Chondrocyte (in vitro differentiated cells): Measurements from ENCODE around the gene MTMR2. TPM values are rescaled to one million over a fixed set of nuclear protein-coding genes. Genes with fewer than 3 reads are reported as not detected.

Experiments
- DNase-seq: peaks from one replicate; pipeline ENCODE4 v3.0.0; 2021; ENCODE audit warnings: mixed read lengths, low spot score
- H3K27ac Mint-ChIP-seq: one replicate; pipeline ENCODE4 v1.8.0; 2021; ENCODE audit warnings: mild to moderate bottlenecking, moderate library complexity, mixed read lengths; ENCODE audit not compliant: unreplicated experiment
- H3K27me3 Mint-ChIP-seq: 2 replicates; pipeline ENCODE4 v1.8.0; 2021; ENCODE audit warnings: low read depth, mixed read lengths
- H3K36me3 Mint-ChIP-seq: 2 replicates; pipeline ENCODE4 v1.8.0; 2021; ENCODE audit warnings: low read depth, mixed read lengths
- H3K4me1 Mint-ChIP-seq: 2 replicates; pipeline ENCODE4 v1.8.0; 2021; ENCODE audit warnings: low read depth, mild to moderate bottlenecking, mixed read lengths
- H3K4me3 Mint-ChIP-seq: one replicate; pipeline ENCODE4 v1.8.0; 2021; ENCODE audit warnings: mild to moderate bottlenecking, moderate library complexity, mixed read lengths; ENCODE audit not compliant: unreplicated experiment
- H3K9me3 Mint-ChIP-seq: 2 replicates; pipeline ENCODE4 v1.8.0; 2021; ENCODE audit warnings: low read depth, mixed read lengths
- total RNA-seq: library from RNA; stranded (reverse); gene quantifications from 3 replicates; pipeline ENCODE4 v1.2.1, GENCODE V29; 2021
- TF ChIP-seq, protein P1 (sequence below): fragments of 200-600 bp; sonication (generic); IDR thresholded peaks from 2 replicates; pipeline ENCODE4 v1.5.0; 2021; ENCODE audit warnings: antibody characterized with exemption, mild to moderate bottlenecking, moderate library complexity

Gene MTMR2
- total RNA-seq, 1 donor from 2014 or later, result 52.1 TPM

DNA sequence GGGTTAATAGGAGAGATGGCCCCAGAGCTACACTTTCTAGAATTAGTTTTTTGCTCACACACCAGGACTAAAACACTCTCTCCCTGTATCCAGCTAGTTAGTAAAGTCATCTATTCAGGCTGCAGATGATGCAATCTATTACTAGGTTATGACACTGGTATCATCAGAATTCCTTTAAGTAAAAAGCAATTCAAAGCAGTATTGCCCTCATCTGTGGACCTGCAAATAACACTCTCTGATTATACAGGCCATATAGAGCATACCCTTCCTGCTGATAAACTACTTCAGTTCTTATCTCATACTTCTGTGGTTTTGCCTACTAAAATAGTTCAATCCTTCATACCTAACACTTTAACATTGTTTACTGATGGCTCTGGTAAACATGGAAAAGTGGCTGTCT, 13.5 kb upstream of the MTMR2 start:
- H3K4me3 Mint-ChIP-seq, result no peak overlapping the region
- H3K27ac Mint-ChIP-seq, result no peak overlapping the region
- H3K36me3 Mint-ChIP-seq, result peaks cover 1% of the 10 kb centered on the region
- TF ChIP-seq, protein P1, sequence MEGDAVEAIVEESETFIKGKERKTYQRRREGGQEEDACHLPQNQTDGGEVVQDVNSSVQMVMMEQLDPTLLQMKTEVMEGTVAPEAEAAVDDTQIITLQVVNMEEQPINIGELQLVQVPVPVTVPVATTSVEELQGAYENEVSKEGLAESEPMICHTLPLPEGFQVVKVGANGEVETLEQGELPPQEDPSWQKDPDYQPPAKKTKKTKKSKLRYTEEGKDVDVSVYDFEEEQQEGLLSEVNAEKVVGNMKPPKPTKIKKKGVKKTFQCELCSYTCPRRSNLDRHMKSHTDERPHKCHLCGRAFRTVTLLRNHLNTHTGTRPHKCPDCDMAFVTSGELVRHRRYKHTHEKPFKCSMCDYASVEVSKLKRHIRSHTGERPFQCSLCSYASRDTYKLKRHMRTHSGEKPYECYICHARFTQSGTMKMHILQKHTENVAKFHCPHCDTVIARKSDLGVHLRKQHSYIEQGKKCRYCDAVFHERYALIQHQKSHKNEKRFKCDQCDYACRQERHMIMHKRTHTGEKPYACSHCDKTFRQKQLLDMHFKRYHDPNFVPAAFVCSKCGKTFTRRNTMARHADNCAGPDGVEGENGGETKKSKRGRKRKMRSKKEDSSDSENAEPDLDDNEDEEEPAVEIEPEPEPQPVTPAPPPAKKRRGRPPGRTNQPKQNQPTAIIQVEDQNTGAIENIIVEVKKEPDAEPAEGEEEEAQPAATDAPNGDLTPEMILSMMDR, result no peak
- H3K9me3 Mint-ChIP-seq, result peaks cover 12% of the 10 kb centered on the region
- H3K4me1 Mint-ChIP-seq, result no peaks in the 10 kb centered on the region
- DNase-seq, result no peak
- no peaks in the 10 kb centered on the region for H3K27me3 Mint-ChIP-seq

DNA sequence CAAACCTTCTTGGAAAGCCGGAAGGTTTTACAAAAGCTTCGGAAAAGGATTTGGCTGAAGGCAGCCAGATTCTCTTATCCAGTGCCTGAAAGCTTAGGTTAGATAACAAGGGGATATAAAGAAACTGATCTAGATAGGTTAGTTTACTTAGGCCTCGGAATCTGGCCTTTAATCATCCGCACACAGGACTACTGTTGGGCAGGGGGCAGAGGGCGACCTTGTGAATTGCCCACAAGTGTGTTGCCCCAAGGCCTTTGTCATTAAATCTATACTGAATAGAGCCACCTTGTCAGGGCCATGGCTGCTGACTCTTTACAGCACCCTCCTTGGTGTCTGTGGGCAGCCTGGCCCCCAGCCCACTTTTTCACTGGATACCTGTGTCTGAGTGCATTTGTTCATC, 9.7 kb upstream of the MTMR2 start:
- H3K27ac Mint-ChIP-seq, result no peak overlapping the region
- H3K4me1 Mint-ChIP-seq, result no peaks in the 10 kb centered on the region
- H3K4me3 Mint-ChIP-seq, result no peak overlapping the region
- TF ChIP-seq, protein P1, result no peak
- H3K36me3 Mint-ChIP-seq, result peaks cover 7% of the 10 kb centered on the region
- no peak for DNase-seq
- H3K9me3 Mint-ChIP-seq, result peaks cover 21% of the 10 kb centered on the region
- H3K27me3 Mint-ChIP-seq, result no peaks in the 10 kb centered on the region

DNA sequence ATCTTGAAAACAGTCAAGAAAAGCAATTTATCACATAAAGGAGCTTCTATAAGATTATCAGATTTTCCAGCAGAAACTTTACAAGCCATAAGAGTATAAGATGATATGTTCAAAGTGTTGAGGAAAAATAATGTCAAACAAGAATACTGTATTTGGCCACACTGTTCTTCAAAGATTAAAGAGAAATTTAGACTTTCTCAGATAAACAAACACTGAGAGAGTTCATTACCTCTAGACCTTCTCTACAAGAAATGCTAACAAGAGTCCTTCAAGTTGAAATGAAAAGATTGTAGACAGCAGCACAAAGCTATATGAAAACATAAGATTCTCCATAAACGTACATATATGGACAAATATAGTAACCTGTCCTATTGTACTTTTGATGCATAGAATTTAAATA, 8.0 kb upstream of the MTMR2 start:
- Mint-ChIP-seq H3K36me3 (peaks cover 7% of the 10 kb centered on the region), H3K27me3 (no peaks in the 10 kb centered on the region), H3K27ac (no peak overlapping the region), H3K9me3 (peaks cover 13% of the 10 kb centered on the region), H3K4me1 (no peaks in the 10 kb centered on the region), H3K4me3 (no peak overlapping the region)
- DNase-seq, result no peak
- TF ChIP-seq, protein P1, result no peak

DNA sequence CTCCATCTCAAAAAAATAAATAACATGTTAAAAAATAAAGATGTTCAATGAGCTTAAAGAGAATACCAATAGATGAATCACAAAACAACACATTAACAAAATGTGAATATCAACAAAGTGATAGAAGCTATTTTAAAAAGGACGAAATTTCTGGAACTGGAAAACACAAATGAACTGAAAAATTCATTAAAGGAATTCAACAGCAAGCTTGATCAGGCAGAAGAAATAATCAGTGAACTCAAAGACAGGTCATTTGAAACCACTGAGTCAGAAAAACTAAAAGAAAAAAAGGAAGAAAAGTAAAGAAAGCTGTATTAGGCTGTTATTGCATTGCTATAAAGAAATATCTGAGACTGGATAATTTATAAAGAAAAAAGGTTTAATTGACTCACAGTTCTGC, 7.0 kb upstream of the MTMR2 start:
- no peak overlapping the region for H3K27ac Mint-ChIP-seq
- TF ChIP-seq, protein P1, result no peak
- peaks cover 7% of the 10 kb centered on the region for H3K36me3 Mint-ChIP-seq
- no peaks in the 10 kb centered on the region for H3K27me3 Mint-ChIP-seq
- no peak overlapping the region for H3K4me3 Mint-ChIP-seq
- peaks cover 3% of the 10 kb centered on the region for H3K4me1 Mint-ChIP-seq
- peaks cover 9% of the 10 kb centered on the region for H3K9me3 Mint-ChIP-seq
- no peak for DNase-seq

DNA sequence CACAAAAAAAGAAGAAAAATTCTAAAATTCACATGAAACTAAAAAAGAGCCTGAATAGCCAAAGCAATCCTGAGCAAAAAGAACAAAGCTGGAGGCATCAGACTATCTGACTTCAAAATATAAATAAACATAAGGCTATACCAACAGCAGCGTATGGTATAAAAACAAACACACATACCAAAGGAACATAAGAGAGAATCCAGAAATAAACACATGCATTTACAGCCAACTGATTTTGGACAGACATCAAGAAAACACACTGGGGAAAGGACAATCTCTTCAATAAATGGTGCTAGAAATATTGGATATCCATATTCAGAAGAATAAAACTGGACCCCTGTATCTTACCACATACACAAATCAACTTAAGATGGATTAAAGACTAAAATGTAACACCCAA, 2.8 kb upstream of the MTMR2 start:
- peaks cover 9% of the 10 kb centered on the region for H3K9me3 Mint-ChIP-seq
- peaks cover 5% of the 10 kb centered on the region for H3K36me3 Mint-ChIP-seq
- H3K4me1 Mint-ChIP-seq, result peaks cover 30% of the 10 kb centered on the region
- DNase-seq, result no peak
- H3K27me3 Mint-ChIP-seq, result no peaks in the 10 kb centered on the region
- no peak overlapping the region for H3K4me3 Mint-ChIP-seq
- H3K27ac Mint-ChIP-seq, result no peak overlapping the region
- TF ChIP-seq, protein P1, result no peak
